ENCODE results near the gene CAMTA1.

The CAMTA1 gene

DNA sequence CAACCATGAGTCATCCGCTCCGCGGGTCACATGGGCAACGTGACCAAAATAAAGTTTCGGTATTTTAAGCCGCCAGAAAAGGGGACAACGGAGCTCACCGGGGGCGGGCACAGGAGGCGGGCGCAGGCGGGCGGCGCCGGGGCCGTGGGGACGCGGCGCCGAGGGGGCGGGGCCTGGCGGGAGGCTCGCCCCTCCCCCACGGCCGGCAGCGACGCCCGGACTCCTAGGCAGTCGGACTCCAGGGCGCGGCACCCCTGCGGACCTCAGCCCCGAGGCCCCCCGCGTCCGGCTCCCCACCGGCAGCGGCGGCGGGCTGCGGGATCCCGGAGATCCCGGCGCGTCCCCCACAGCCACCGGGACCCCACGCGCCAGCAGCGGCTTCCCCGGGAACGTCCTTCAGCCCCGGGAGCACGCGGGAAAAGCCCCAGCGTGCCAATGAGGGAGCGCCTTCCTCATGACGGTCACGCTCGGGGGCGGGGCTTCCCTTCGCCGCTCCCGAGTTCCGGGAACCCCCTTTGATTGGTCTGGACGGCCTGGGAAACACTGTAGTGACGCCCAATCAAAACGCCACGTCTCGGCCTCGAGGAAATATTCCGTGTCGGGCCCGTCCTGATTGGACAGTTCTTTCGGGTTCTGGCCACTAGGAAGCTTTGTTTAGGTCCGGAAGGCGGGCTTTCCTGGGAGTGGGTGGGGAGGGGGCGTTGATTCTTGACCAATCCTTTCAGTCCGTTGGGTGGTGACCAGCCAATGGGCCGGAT is 515 bp upstream of the CAMTA1 start:
- 0 out of 2 replicates have a peak, but pooled peaks have one; percentile 35 for TF ChIP-seq JUND (IDR thresholded peaks at IDR 0.05; ENCODE audit: low read depth)
- in situ Hi-C loops (cut with HindIII; ENCODE audit: low pct_unique_long_range_greater_than_20kb, low sequenced_read_pairs), result no loop called here
- DNase-seq (ENCODE audit: low read depth in 1 of 2, low spot score in 1 of 2), result peak; percentile 98 to 100

DNA sequence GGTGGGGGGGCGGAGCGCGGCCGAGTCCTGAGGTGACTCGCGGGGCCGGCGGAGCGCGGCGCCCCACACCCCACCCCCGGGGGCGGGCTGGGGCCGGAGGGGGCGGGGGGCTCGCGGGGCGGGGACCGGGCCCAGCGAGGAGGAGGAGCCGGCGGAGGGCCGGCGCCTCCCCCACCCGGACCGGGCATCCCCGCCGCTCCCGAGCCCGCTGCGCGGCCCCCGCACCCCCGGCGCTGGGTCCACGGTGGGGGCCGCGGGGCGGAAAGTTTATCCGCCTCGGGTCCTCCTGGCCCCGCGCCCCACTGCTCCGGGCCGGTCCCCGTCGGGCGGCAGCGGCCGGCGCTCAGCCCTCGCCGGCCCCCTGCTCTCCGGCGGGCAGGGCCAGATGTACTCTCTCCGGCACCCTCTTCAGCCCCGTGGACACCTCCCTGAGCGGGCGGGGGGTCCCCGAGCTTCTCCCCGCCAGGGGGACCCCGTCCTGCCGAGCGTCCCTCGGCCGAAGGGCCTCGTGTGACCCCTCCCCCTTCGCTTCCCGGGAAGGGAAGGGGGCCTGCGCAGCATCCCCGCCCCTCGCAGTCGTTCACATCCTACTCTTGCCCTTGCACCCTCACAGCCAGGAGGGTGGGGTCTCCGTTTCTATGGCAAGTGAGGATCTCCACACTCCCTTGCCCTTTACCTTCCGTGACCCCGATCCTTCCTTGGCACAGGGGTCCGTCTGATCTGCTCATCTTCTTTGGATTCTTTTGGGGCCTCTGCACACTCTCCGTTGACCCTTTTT is 663 bp downstream of the CAMTA1 start:
- in situ Hi-C loops (cut with HindIII; ENCODE audit: low pct_unique_long_range_greater_than_20kb, low sequenced_read_pairs), result no loop called here
- no peak for TF ChIP-seq JUND (IDR thresholded peaks at IDR 0.05; ENCODE audit: low read depth)
- DNase-seq (ENCODE audit: low read depth in 1 of 2, low spot score in 1 of 2), result peak; percentile 24 to 38

DNA sequence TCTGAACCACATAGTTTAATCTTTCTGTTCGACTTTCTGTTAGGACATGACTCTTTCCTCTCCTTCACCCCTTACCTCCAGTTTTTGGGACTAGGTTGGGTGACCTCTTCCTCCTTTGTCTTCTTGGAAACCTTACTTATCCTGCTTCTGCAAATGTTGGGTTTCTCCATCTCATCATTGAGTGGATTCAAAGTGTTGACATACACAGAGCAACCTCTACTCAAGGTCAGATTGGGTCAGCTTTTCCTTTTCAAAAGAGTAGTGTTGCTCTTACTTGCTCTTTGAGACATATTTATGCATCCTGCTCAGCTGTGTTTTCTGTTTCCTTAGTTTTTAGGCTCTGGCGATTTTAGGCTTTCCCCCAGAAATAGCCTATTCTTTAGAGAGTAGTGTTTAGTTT is 3.7 kb downstream of the CAMTA1 start:
- in situ Hi-C loops (cut with HindIII; ENCODE audit: low pct_unique_long_range_greater_than_20kb, low sequenced_read_pairs), result no loop called here
- no peak for TF ChIP-seq JUND (IDR thresholded peaks at IDR 0.05; ENCODE audit: low read depth)
- no peak for DNase-seq (ENCODE audit: low read depth in 1 of 2, low spot score in 1 of 2)

DNA sequence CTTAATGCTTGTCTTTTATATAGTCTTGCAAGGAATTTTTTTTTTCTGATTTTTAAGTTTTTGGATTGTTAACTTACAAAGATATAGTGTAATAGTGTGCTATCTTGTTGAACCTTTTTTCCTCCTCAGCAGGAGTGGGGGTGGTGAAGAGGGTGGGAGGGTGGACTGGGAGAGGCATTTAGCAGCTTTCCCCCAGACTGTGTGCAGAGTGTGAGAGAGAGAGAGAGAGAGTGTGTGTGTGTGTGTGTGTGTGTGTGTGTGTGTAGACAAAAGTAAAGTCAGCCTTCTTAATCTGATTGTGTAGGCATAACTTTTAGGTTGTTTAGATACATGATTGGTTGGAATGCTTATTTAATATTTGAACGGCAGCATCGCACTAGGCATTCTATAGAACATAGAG is 4.9 kb downstream of the CAMTA1 start:
- no peak for TF ChIP-seq JUND (IDR thresholded peaks at IDR 0.05; ENCODE audit: low read depth)
- DNase-seq (ENCODE audit: low read depth in 1 of 2, low spot score in 1 of 2), result no peak
- in situ Hi-C loops (cut with HindIII; ENCODE audit: low pct_unique_long_range_greater_than_20kb, low sequenced_read_pairs), result no loop called here

DNA sequence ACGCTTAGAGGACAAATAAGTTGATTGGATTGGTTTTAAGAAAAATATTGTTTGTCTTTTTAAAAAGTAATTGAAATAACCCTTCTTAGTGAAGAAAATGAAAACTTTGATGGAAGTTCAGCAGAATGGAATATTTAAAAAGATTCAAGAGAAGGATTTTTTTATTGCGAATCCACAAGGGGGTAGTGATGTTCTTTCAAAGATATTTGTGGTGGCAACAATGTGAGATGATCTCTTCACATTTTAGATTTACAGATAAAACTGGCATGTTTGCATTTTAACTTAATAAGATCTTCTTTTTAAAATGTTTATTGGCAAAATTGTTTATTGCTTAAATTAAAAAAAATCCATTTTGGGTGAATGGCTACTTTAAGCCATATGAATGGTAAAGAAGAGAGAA is 8.9 kb downstream of the CAMTA1 start:
- DNase-seq (ENCODE audit: low read depth in 1 of 2, low spot score in 1 of 2), result peak in 1 of 2 experiments; percentile 29
- TF ChIP-seq JUND (IDR thresholded peaks at IDR 0.05; ENCODE audit: low read depth), result no peak
- in situ Hi-C loops (cut with HindIII; ENCODE audit: low pct_unique_long_range_greater_than_20kb, low sequenced_read_pairs), result no loop called here

DNA sequence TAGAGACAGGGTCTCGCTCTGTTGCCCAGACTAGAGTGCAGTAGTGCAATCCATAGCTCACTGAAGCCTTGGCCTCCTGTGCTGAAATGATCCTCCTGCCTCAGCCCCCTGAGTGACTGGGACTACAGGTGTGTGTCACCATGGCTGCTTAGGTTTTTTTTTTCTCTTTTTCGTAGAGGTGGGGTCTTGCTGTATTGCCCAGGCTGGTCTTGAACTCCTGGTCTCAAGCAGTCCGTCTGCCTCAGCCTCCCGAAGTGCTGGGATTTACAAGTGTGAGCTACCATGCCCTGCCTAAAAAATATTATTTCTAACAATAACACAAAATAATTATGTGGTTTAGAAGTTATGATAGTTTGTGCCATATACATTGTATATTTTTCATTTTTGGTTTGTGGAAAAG is 9.9 kb downstream of the CAMTA1 start:
- no peak for DNase-seq (ENCODE audit: low read depth in 1 of 2, low spot score in 1 of 2)
- in situ Hi-C loops (cut with HindIII; ENCODE audit: low pct_unique_long_range_greater_than_20kb, low sequenced_read_pairs), result no loop called here
- no peak for TF ChIP-seq JUND (IDR thresholded peaks at IDR 0.05; ENCODE audit: low read depth)

DNA sequence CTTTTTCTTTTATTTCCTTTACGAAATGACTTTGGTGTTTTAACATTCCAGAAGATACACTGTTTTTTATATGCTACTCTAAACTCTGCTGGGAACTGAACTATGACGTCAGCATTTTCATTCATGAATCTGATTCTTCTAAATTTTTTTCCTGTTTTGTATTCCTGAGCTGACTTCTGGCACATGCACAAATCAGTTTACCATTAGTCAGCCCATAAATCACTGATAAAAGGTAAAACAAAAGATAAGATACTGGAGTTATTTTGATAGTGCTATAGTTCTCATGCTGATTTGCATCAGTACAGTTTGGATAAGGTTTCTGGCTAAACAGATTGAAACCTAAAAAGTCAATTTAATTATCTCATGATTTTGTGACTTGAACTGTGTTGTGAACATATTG is 10.4 kb downstream of the CAMTA1 start:
- in situ Hi-C loops (cut with HindIII; ENCODE audit: low pct_unique_long_range_greater_than_20kb, low sequenced_read_pairs), result no loop called here
- TF ChIP-seq JUND (IDR thresholded peaks at IDR 0.05; ENCODE audit: low read depth), result no peak
- no peak for DNase-seq (ENCODE audit: low read depth in 1 of 2, low spot score in 1 of 2)

DNA sequence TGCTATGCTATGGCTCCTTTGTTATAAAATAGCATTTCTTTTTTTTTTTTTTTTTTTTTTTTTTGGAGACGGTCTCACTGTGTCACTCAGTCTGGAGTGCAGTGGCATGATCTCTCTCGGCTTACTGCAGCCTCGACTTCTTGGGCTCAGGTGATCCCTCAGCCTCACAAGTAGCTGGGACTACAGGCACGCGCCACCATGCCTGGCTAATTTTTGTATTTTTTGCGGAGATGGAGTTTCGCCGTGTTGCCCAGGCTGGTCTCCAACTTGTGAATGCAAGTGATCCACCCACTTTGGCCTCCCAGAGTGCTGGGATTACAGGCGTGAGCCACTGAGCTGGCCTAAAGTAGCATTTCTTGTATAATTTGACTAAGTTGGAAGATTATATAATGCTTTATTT is 10.8 kb downstream of the CAMTA1 start:
- TF ChIP-seq JUND (IDR thresholded peaks at IDR 0.05; ENCODE audit: low read depth), result no peak
- DNase-seq (ENCODE audit: low read depth in 1 of 2, low spot score in 1 of 2), result no peak
- in situ Hi-C loops (cut with HindIII; ENCODE audit: low pct_unique_long_range_greater_than_20kb, low sequenced_read_pairs), result no loop called here

DNA sequence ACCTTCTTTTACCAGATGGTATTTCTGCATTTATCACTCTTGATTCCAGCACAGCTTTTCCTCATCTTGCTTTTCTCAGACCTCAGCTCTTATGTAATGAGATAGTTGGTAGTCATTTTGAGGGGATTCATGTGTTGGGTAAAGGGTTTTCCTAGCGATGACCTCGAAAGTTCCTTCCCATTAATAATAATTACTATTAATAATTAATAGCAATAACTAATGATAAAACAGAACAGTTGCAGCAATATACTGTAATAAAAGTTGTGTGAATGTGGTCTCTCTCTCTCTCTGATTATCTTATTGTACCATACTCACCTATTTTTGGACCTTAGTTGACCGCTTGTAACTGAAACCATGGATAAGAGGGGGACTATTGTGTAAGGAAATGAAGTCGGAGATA is 14.2 kb downstream of the CAMTA1 start:
- DNase-seq (ENCODE audit: low read depth in 1 of 2, low spot score in 1 of 2), result no peak
- TF ChIP-seq JUND (IDR thresholded peaks at IDR 0.05; ENCODE audit: low read depth), result no peak
- in situ Hi-C loops (cut with HindIII; ENCODE audit: low pct_unique_long_range_greater_than_20kb, low sequenced_read_pairs), result no loop called here

DNA sequence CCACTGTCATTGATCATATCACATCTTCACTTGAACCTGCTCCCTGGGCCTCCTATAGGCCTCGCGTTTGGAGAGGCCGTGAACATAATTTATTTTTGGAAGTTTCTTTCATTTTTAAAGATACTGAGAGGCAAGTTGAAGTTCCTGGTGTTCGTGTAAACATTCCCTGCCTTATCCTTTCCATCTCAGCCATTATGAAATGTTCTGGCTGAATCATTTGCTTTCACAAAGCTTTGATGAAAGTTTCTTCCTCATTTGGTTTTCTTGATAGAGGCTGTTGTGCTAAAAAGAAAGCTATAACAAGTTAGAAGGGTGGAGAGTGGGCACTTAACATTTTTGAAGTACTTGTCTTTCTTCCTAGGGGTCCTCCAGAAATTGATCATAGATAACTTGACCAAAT is 15.5 kb downstream of the CAMTA1 start:
- TF ChIP-seq JUND (IDR thresholded peaks at IDR 0.05; ENCODE audit: low read depth), result no peak
- DNase-seq (ENCODE audit: low read depth in 1 of 2, low spot score in 1 of 2), result peak in 1 of 2 experiments; percentile 27
- in situ Hi-C loops (cut with HindIII; ENCODE audit: low pct_unique_long_range_greater_than_20kb, low sequenced_read_pairs), result no loop called here

DNA sequence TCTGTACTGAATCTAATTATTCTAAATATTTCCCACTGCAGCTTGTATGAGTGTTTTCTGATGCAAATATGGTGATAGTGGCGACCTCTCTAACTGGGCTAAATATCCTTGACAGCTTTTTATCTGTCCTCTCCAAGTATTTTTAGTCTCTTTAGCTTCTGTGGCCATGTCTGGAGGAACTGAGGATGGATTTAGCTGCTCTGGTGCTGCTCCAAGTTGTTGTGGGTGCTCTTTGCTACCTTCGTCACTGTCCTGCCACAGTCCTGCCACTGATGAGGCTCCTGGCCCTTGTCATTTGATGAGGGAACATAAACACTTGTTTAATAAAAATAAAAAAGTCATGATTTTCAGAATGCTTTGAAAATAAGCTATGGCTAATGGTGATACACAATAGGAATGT is 15.9 kb downstream of the CAMTA1 start:
- no peak for TF ChIP-seq JUND (IDR thresholded peaks at IDR 0.05; ENCODE audit: low read depth)
- no peak for DNase-seq (ENCODE audit: low read depth in 1 of 2, low spot score in 1 of 2)
- in situ Hi-C loops (cut with HindIII; ENCODE audit: low pct_unique_long_range_greater_than_20kb, low sequenced_read_pairs), result no loop called here

DNA sequence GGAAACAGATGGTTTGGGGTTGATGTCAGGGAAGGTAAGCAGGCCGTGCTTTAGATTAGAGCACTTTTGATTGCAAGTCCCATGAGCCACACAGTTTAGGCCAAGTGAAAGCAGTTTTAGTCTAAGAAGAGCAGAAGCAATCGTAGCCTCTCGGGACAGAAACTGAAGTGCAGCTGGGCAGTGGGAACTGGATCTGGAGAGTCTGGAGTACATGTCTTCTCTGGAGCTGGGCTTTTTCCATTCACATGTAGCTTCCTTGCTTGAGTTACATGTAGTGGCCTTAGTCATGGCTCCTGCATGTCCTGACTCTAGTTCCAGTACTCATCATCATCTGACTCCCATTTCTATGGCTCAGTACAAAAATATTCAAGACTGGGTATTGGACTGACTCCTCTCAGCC is 16.7 kb downstream of the CAMTA1 start:
- in situ Hi-C loops (cut with HindIII; ENCODE audit: low pct_unique_long_range_greater_than_20kb, low sequenced_read_pairs), result no loop called here
- DNase-seq (ENCODE audit: low read depth in 1 of 2, low spot score in 1 of 2), result no peak
- no peak for TF ChIP-seq JUND (IDR thresholded peaks at IDR 0.05; ENCODE audit: low read depth)

DNA sequence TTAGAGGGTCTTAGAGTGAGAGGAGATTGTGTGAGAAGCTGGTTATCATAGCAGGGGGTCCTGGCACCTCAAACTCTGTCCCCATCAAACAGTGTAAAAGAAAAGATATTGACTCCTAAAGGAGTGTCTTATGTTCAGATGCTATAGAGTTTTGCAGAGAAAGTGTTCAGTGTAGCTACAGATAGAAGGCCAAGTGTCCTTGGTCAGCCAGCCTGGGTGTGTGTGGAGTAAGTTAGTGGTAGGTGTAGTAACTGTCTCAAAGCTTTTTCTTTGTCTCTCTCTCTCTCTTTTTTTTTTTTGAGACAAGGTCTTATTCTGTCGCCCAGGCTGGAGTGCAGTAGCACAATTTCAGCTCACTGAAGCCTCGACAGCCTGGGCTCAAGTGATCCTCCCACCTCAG is 17.2 kb downstream of the CAMTA1 start:
- in situ Hi-C loops (cut with HindIII; ENCODE audit: low pct_unique_long_range_greater_than_20kb, low sequenced_read_pairs), result no loop called here
- no peak for TF ChIP-seq JUND (IDR thresholded peaks at IDR 0.05; ENCODE audit: low read depth)
- DNase-seq (ENCODE audit: low read depth in 1 of 2, low spot score in 1 of 2), result no peak
